KBM-7 (cell line): ENCODE results near the gene OGDHL.
"Not testable (repeated sequence)": the region's sequence is repeated elsewhere in the genome, so short reads cannot be mapped to it uniquely, and the experiment has no call there.

ENCODE experiments used
- DNase-seq: peaks from one replicate; pipeline ENCODE4 v3.0.0-alpha.2; 2015
- in situ Hi-C: fragments of 300-500 bp; cut with MboI; formaldehyde crosslinking; loops from 2 replicates; pipeline ENCODE4 v1.14.3; 2020; ENCODE audit warnings: low sequenced_read_pairs, low pct_unique_long_range_greater_than_20kb, mixed read lengths

OGDHL gene

GRCh38 chr10:49761789-49762565 lies at the start of gene OGDHL:
TSS of gene OGDHL (minus strand) at chr10:49762323. CDS start at chr10:49758592, 3,731 bp downstream.
- in situ Hi-C loops = no loop called here
- DNase-seq = peak; percentile 73

- no peak for DNase-seq
- in situ Hi-C loops = no loop called here
Observed at GRCh38 chr10:49803988-49804387, 41.9 kb upstream of the OGDHL start.

- no peak for DNase-seq
- in situ Hi-C loops = no loop called here
Observed at GRCh38 chr10:49798275-49798674, 36.2 kb upstream of the OGDHL start.

GRCh38 chr10:49791100-49791499 lies 29.0 kb upstream of the OGDHL start:
- in situ Hi-C loops = no loop called here
- no peak for DNase-seq

GRCh38 chr10:49784681-49785080 lies 22.6 kb upstream of the OGDHL start:
- in situ Hi-C loops = no loop called here

GRCh38 chr10:49783645-49784044 lies 21.5 kb upstream of the OGDHL start:
- in situ Hi-C loops = no loop called here
- no peak for DNase-seq

More at GRCh38 chr10:49784681-49785080, 22.6 kb upstream of the OGDHL start:
- DNase-seq = no peak

GRCh38 chr10:49781247-49781646 lies 19.1 kb upstream of the OGDHL start:
- DNase-seq = no peak
- in situ Hi-C loops = no loop called here

GRCh38 chr10:49778197-49778596 lies 16.1 kb upstream of the OGDHL start:
- DNase-seq = no peak
- in situ Hi-C loops = no loop called here

- in situ Hi-C loops = no loop called here
- no peak for DNase-seq
Observed at GRCh38 chr10:49776851-49777250, 14.7 kb upstream of the OGDHL start.

- in situ Hi-C loops = no loop called here
- DNase-seq = no peak
Observed at GRCh38 chr10:49775014-49775413, 12.9 kb upstream of the OGDHL start.

- in situ Hi-C loops, DNase-seq: not testable (repeated sequence)
Observed at GRCh38 chr10:49772944-49773343, 10.8 kb upstream of the OGDHL start.

GRCh38 chr10:49771046-49771445 lies 8.9 kb upstream of the OGDHL start:
- DNase-seq, in situ Hi-C loops: not testable (repeated sequence)

- DNase-seq = no peak
- in situ Hi-C loops = no loop called here
Observed at GRCh38 chr10:49769692-49770091, 7.6 kb upstream of the OGDHL start.

GRCh38 chr10:49768731-49769130 lies 6.6 kb upstream of the OGDHL start:
- no peak for DNase-seq
- in situ Hi-C loops = no loop called here

- in situ Hi-C loops = no loop called here
- no peak for DNase-seq
Observed at GRCh38 chr10:49768329-49768728, 6.2 kb upstream of the OGDHL start.

GRCh38 chr10:49767752-49768151 lies 5.6 kb upstream of the OGDHL start:
- no peak for DNase-seq
- in situ Hi-C loops = no loop called here

- in situ Hi-C loops = no loop called here
- no peak for DNase-seq
Observed at GRCh38 chr10:49766484-49766883, 4.4 kb upstream of the OGDHL start.

GRCh38 chr10:49762566-49762877 lies 399 bp upstream of the OGDHL start:
- in situ Hi-C loops = no loop called here
- no peak for DNase-seq

- in situ Hi-C loops = no loop called here
Observed at GRCh38 chr10:49761201-49761788, 828 bp downstream of the OGDHL start.

GRCh38 chr10:49760789-49761188 lies 1.3 kb downstream of the OGDHL start:
- in situ Hi-C loops = no loop called here
- DNase-seq = no peak

More at GRCh38 chr10:49761201-49761788, 828 bp downstream of the OGDHL start:
- DNase-seq = no peak
